Stomach smooth muscle (tissue), 2 donors: Measurements from ENCODE around the gene PRR35.

ENCODE experiments used
- H3K27ac ChIP-seq: one replicate; pipeline ENCODE4 v1.7.0; 2013; ENCODE audit warnings: mild to moderate bottlenecking, low read length, inconsistent platforms
- H3K27me3 ChIP-seq, 2 donors: one replicate each; pipeline ENCODE4 v1.7.0; 2013; ENCODE audit warnings: low read length in 2 of 2; ENCODE audit not compliant: insufficient read depth in 2 of 2, control insufficient read depth in 1 of 2
- H3K36me3 ChIP-seq, 2 donors: one replicate each; pipeline ENCODE4 v1.7.0; 2013; ENCODE audit warnings: low read length in 2 of 2; ENCODE audit not compliant: control insufficient read depth in 2 of 2, insufficient read depth in 2 of 2
- H3K4me1 ChIP-seq: one replicate; pipeline ENCODE4 v1.7.0; 2013; ENCODE audit warnings: low read length; ENCODE audit not compliant: control insufficient read depth, insufficient read depth
- H3K4me3 ChIP-seq, 2 donors: one replicate each; pipeline ENCODE4 v1.7.0; 2013; ENCODE audit warnings: low read length in 2 of 2
- H3K9ac ChIP-seq, 2 donors: one replicate each; pipeline ENCODE4 v1.7.0; 2013; ENCODE audit warnings: low read length in 2 of 2, mild to moderate bottlenecking in 1 of 2
- H3K9me3 ChIP-seq, 2 donors: one replicate each; pipeline ENCODE4 v1.7.0; 2013; ENCODE audit warnings: low read length in 2 of 2; ENCODE audit not compliant: control insufficient read depth in 2 of 2
- donor health status: healthy.
- donor health status: Pancreatic carcinoma.

Gene PRR35

DNA sequence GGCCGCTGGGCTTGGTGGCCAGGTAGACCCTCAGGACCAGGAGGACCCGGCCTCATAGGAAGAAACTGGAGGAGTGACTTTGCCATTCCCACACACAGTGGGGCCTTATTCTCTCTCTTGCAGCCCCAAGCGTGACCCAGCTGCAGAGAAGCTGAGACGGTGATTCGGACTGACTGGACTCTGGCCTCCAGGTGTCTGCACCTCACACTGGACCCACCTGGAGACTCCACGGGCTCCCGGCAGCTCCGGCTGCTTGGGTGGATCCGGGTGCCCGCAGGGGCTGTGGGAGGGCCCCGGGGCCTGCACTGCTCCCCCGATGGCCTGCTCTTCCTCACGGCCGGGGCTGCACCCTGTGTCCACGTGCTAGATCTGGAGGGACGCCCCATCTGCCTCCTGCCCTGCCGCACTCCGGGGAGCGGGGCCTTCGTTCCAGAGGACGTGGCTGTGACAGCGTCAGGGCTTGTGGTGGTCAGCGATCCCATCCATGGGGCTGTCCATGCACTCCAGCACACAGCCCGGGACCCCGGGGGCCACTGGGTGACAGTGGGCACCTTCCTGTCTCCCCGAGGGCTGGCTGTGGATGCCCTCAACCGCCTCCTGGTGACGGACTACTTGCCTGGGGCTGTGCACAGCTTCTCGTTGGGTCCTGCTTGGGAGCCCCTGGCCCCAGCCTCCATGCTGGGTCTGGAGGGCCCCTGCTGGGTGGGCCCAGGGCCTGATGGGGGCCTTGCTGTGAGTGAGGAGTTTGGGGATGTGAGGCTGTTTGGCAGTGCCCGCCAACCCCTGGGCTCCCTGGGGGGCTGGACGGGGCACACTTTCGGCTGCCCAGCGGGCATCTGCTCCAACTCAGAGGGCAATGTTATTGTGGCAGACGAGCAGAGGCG lies 7.4 kb downstream of the PRR35 start:
- H3K27me3 ChIP-seq: no peaks in the 10 kb centered on the region
- H3K9me3 ChIP-seq: no peaks in the 10 kb centered on the region
- no peaks in the 10 kb centered on the region for H3K36me3 ChIP-seq
- H3K9ac ChIP-seq: no peak overlapping the region
- H3K27ac ChIP-seq: no peak overlapping the region
- peaks cover 57% of the 10 kb centered on the region for H3K4me1 ChIP-seq
- H3K4me3 ChIP-seq: peak overlapping the region in 1 of 2 donors; percentile 62

DNA sequence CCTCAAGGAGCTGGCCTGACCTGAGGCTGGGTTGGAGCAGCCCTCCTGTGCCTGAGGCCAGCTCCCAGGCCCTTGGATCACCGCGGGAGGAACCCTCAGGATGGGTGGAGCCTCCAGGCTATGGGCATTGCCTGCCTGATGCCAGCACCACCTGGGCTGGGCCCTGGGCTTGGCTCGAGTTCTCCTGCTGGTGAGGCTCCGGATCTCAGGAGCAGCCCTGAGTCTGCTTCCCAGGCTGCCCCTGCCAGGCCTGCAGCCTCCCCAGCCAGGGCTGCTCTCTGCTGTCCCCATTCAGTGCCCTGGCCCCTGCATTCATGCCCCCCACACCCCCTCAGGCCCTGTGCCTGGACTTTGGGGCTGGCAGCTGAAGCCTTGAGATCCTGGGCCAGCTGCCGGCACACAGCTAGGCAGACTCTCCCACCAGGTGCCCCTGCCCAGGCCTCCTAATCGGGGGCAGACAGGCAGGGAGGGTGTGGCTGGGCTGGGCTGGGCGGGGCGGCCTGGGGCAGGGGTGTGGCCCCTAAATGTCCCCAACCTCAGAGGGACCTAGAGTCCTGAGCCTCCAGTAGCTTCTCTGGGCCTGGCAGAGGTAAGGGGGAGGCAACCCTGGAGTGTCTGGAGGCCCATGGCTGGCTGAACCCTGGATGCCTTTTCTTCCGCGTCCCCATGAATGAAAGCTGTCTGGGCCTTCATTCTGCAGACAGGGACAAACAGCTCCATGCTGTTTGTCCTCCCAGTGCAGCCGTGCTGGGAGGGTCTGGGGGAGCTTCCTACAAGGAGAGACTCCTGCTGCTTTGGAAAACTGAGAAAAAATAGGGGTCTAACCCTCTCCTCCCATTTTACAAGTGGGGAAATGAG lies 8.4 kb downstream of the PRR35 start:
- H3K9ac ChIP-seq: peak overlapping the region; percentile 81 to 84
- no peaks in the 10 kb centered on the region for H3K36me3 ChIP-seq
- H3K9me3 ChIP-seq: no peaks in the 10 kb centered on the region
- no peaks in the 10 kb centered on the region for H3K27me3 ChIP-seq
- peak overlapping the region; percentile 73 for H3K27ac ChIP-seq
- H3K4me1 ChIP-seq: peaks cover 57% of the 10 kb centered on the region
- peak overlapping the region; percentile 67 to 82 for H3K4me3 ChIP-seq

DNA sequence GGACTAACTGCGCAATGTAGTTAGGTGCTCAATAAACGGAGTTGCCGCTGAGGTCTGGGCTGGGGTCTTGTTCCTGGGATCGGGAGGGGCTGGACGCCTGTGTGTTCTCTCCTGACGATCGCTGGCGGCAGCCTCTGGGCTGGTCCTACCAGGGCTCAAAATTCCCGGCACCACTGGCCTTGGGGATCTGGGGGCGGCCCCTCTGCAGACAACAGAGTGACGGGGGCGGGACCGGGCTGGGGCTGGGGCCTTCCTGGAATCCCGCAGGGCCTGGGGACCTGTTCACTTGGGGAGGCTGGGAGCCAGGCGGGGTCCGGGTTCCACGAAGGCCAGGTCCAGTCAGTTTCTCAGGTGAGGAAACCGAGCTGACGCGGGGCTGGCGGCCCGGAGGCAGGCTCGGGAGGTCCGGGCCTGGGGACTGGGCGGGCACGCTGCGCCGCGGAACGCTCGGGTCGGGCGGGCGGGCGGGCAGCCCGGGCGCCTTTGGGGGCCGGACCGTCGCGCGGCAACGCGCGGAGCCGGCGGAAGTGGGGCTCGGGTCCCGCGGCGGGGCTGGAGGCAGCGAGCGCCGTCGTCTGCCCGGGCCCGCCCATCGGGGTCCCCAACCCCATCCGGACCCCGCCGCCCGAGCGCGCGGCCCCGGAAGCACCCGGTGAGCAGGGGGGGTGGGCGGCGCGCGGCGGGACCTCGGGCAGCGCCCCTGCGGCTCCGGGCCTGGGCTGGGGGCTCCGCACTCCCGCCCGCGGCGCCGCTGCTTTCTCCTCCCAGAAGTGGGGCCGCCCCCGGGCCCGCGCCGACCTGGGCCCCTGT lies 9.5 kb downstream of the PRR35 start, which contains the start of gene PIGQ:
TSS of gene PIGQ (plus strand) at position 524 of the 810 bp plus-strand sequence. CDS start 4,107 bp downstream, outside the sequence.
- Histone ChIP-seq H3K36me3 (no peaks in the 10 kb centered on the region), H3K27me3 (no peaks in the 10 kb centered on the region), H3K4me1 (peaks cover 57% of the 10 kb centered on the region), H3K4me3 (peak within 1 kb of the TSS; percentile 70 to 82), H3K9me3 (no peaks in the 10 kb centered on the region), H3K9ac (peak within 1 kb of the TSS; percentile 81 to 84), H3K27ac (peak within 1 kb of the TSS; percentile 73)

- H3K9ac ChIP-seq: no peak overlapping the region
- H3K4me1 ChIP-seq: peaks cover 29% of the 10 kb centered on the region
- peaks cover 0 to 6% of the 10 kb centered on the region in 2 donors for H3K36me3 ChIP-seq
- no peak overlapping the region for H3K4me3 ChIP-seq
- no peaks in the 10 kb centered on the region for H3K9me3 ChIP-seq
- no peak overlapping the region for H3K27ac ChIP-seq
- H3K27me3 ChIP-seq: no peaks in the 10 kb centered on the region
These were observed 12.9 kb downstream of the PRR35 start for GRCh38 chr16:572865-573650.

DNA sequence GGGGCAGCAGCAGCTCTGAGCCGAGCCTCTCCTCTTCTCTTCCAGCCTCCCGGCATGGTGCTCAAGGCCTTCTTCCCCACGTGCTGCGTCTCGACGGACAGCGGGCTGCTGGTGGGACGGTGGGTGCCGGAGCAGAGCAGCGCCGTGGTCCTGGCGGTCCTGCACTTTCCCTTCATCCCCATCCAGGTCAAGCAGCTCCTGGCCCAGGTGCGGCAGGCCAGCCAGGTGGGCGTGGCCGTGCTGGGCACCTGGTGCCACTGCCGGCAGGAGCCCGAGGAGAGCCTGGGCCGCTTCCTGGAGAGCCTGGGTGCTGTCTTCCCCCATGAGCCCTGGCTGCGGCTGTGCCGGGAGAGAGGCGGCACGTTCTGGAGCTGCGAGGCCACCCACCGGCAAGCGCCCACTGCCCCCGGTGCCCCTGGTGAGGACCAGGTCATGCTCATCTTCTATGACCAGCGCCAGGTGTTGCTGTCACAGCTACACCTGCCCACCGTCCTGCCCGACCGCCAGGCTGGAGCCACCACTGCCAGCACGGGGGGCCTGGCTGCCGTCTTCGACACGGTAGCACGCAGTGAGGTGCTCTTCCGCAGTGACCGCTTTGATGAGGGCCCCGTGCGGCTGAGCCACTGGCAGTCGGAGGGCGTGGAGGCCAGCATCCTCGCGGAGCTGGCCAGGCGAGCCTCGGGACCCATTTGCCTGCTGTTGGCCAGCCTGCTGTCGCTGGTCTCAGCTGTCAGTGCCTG lies 14.0 kb downstream of the PRR35 start:
- H3K4me1 ChIP-seq: peaks cover 18% of the 10 kb centered on the region
- H3K27me3 ChIP-seq: no peaks in the 10 kb centered on the region
- no peak overlapping the region for H3K9ac ChIP-seq
- H3K9me3 ChIP-seq: no peaks in the 10 kb centered on the region
- no peak overlapping the region for H3K27ac ChIP-seq
- H3K36me3 ChIP-seq: peaks cover 0 to 6% of the 10 kb centered on the region in 2 donors
- no peak overlapping the region for H3K4me3 ChIP-seq

DNA sequence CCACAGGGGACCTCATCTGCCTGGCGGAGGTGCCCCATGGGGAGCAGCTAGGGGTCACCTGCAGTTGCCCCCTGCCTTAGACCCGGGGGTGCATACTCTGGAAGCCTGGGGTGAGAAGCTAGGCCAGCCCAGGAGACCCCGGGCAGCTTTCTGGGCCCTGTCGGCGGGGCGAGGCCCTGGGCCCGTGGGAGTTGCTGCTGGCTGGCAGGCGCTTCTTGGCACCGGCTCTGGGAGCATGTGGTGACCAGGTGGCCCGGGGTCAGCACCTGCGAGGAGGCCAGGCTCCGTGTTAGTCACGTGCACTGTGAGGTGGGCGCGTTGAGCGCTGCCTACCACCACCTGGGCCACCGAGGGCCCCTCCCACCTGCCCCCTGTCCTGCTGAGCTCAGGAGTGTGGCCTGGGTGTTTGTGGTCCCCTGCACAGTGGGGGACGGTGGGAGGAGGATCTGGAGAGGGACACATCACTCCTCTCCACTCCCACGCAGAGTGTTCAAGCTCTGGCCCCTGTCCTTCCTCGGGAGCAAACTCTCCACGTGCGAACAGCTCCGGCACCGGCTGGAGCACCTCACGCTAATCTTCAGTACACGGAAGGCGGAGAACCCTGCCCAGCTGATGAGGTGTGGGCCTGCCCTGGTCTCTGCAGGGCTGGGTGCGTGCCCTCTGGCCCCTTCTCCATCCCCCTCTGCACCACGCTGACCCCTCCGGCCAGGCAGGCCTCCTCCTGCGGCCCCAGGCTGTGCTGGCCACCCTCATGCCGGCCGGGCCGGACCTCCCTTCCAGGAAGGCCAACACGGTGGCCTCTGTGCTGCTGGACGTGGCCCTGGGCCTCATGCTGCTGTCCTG lies 15.4 kb downstream of the PRR35 start:
- no peak overlapping the region for H3K9ac ChIP-seq
- no peaks in the 10 kb centered on the region for H3K27me3 ChIP-seq
- H3K4me3 ChIP-seq: no peak overlapping the region
- peaks cover 11% of the 10 kb centered on the region for H3K4me1 ChIP-seq
- H3K36me3 ChIP-seq: peaks cover 0 to 6% of the 10 kb centered on the region in 2 donors
- H3K9me3 ChIP-seq: no peaks in the 10 kb centered on the region
- H3K27ac ChIP-seq: no peak overlapping the region

- H3K4me1 ChIP-seq: peaks cover 3% of the 10 kb centered on the region
- H3K36me3 ChIP-seq: peaks cover 0 to 9% of the 10 kb centered on the region in 2 donors
- H3K4me3 ChIP-seq: no peak overlapping the region
- H3K27ac ChIP-seq: no peak overlapping the region
- no peak overlapping the region for H3K9ac ChIP-seq
- no peaks in the 10 kb centered on the region for H3K27me3 ChIP-seq
- no peaks in the 10 kb centered on the region for H3K9me3 ChIP-seq
These were observed 16.1 kb downstream of the PRR35 start for GRCh38 chr16:576197-576822.

DNA sequence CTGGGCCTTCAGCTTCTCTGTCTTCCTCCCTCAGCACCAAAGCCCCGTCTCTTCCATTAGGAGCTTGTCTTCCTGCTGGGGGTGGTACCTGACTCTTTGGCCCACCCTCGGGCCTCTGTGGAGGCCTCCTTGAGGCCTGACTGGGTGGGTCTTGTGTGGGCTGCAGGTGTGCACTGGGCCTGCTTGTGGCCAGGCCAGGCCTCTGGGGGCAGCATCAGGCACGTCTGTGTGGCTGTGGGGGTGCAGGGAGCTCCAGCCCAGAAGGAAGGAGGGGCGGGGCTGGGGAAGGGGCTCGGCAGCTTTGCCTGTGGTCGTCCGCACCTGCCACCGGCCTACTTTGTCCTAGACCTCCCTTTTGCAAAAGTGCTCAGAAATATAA lies 16.6 kb downstream of the PRR35 start:
- H3K4me1 ChIP-seq: peaks cover 2% of the 10 kb centered on the region
- no peaks in the 10 kb centered on the region for H3K9me3 ChIP-seq
- no peak overlapping the region for H3K4me3 ChIP-seq
- peaks cover 0 to 9% of the 10 kb centered on the region in 2 donors for H3K36me3 ChIP-seq
- H3K27me3 ChIP-seq: no peaks in the 10 kb centered on the region
- H3K27ac ChIP-seq: no peak overlapping the region
- no peak overlapping the region for H3K9ac ChIP-seq
